Femur (tissue), 1 donor: Measurements from ENCODE around the gene OPTC.
"Not testable (repeated sequence)": the region's sequence is repeated elsewhere in the genome, so short reads cannot be mapped to it uniquely, and the experiment has no call there.

Experiments
- DNase-seq: peaks from one replicate; pipeline ENCODE4 v3.0.0-alpha.2; 2017

OPTC gene

GRCh38 chr1:203465948-203466347 is 28.0 kb upstream of the OPTC start:
- DNase-seq: peak; percentile 85

- not testable (repeated sequence) for DNase-seq
Observed at GRCh38 chr1:203466906-203467549, 26.9 kb upstream of the OPTC start.

GRCh38 chr1:203467550-203467921 is 26.4 kb upstream of the OPTC start:
- DNase-seq: no peak

GRCh38 chr1:203468326-203468725 is 25.6 kb upstream of the OPTC start:
- DNase-seq: no peak

- no peak for DNase-seq
Observed at GRCh38 chr1:203470240-203470639, 23.7 kb upstream of the OPTC start.

- DNase-seq: no peak
Observed at GRCh38 chr1:203471841-203472240, 22.1 kb upstream of the OPTC start.

- DNase-seq: no peak
Observed at GRCh38 chr1:203473281-203473680, 20.7 kb upstream of the OPTC start.

GRCh38 chr1:203473781-203474305 is 20.1 kb upstream of the OPTC start:
- no peak for DNase-seq

- DNase-seq: peak; percentile 67
Observed at GRCh38 chr1:203475012-203475981, 18.7 kb upstream of the OPTC start, which contains the start of gene PRELP. TSS of gene PRELP (plus strand) at chr1:203475806. CDS start at chr1:203483185, 7,379 bp downstream.

GRCh38 chr1:203476216-203476814 is 17.6 kb upstream of the OPTC start:
- no peak for DNase-seq

GRCh38 chr1:203477748-203478147 is 16.2 kb upstream of the OPTC start:
- DNase-seq: no peak

- DNase-seq: no peak
Observed at GRCh38 chr1:203478231-203478630, 15.7 kb upstream of the OPTC start.

GRCh38 chr1:203478986-203479385 is 15.0 kb upstream of the OPTC start:
- DNase-seq: no peak

GRCh38 chr1:203479646-203480045 is 14.3 kb upstream of the OPTC start:
- DNase-seq: no peak

- no peak for DNase-seq
Observed at GRCh38 chr1:203480084-203480483, 13.9 kb upstream of the OPTC start.

GRCh38 chr1:203480525-203481084 is 13.3 kb upstream of the OPTC start:
- no peak for DNase-seq

GRCh38 chr1:203481196-203481595 is 12.8 kb upstream of the OPTC start:
- DNase-seq: no peak

- no peak for DNase-seq
Observed at GRCh38 chr1:203486618-203487370, 7.2 kb upstream of the OPTC start.

GRCh38 chr1:203488539-203488938 is 5.4 kb upstream of the OPTC start:
- DNase-seq: no peak

- no peak for DNase-seq
Observed at GRCh38 chr1:203490607-203491006, 3.3 kb upstream of the OPTC start.

GRCh38 chr1:203491664-203492063 is 2.3 kb upstream of the OPTC start:
- DNase-seq: no peak

GRCh38 chr1:203492082-203492747 is 1.7 kb upstream of the OPTC start:
- no peak for DNase-seq
